Stimulated activated CD4-positive, alpha-beta T cell treated with anti-CD3 and anti-CD28 coated beads, Interleukin-4, amount 100 ng/mL, for 1 hour (primary cell): ENCODE results near the gene NGRN.

Experiments used
- DNase-seq: peaks from one replicate; pipeline ENCODE4 v3.0.0-alpha.2; 2020

NGRN gene, protein sequence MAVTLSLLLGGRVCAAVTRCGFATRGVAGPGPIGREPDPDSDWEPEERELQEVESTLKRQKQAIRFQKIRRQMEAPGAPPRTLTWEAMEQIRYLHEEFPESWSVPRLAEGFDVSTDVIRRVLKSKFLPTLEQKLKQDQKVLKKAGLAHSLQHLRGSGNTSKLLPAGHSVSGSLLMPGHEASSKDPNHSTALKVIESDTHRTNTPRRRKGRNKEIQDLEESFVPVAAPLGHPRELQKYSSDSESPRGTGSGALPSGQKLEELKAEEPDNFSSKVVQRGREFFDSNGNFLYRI

DNA sequence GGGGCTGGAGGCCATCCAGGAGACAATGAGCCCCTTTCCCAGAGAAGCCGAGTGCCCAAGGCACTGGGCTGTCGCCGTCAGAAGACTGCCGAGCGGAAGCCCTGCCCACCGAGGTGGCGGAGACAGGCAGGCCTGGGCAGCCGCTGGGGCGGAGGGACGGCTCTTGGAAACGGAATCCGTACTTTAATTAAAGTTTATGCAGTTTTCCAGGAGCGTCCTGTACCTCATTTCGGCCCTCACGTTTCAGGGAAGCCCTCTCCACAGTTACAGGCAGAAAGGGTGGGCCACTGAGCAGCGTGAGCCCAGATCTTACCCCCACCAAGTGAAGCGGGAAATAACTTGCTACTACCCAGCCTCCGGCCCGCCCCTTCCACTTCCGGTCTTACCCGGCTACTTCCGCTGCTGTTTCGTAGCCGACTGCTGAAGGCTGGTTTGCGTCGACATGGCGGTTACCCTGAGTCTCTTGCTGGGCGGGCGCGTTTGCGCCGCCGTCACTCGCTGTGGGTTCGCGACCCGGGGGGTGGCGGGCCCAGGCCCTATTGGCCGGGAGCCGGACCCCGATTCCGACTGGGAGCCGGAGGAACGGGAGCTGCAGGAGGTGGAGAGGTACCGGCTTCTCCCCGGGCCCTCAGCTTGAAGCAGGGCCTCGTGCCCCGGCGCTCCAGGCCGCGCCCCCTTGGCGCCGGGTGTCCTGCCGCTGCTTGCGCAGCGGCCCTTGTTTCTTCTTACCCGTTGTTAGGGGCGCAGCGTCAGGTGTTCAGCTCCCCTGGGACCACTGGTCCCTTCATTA, at the start of gene NGRN:
TSS of gene NGRN (plus strand) at position 402 of the 790 bp plus-strand sequence. CDS start at position 443, 41 bp downstream.
- DNase-seq = peak; percentile 91

DNA sequence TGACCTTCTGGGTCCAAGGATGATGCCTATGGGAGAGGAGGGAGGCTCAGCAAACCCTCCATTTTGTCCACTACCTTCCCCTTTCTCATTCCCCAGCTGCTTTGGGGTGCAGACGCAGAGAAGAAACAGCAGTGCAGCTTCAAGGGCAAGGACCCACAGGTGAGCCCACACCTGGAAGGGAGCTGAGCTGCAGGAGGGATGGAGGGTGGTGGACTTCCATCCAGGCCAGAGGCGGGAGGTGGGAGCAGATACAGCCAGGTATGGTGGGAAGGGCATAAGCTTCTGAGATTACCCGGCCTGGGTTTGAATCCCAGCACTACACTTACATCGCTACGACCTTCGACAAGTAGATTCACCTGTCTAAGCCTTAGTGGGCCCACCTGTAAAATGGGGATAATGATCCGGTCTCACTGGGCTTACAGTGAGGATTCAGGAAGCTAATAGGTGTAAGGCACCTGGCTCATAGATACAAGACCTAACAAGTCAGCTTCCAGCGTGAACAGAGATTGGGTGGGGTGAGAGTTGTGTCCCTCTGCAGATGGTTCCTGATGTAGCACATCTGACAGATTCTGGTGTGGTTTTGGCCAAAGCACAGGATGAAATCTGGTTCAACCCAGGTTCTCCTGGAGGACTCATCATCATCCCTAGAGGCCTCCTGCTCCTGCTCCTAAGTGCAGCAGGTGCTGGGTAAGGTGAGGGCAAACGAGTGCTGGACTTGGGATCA, 47.6 kb upstream of the NGRN start:
- DNase-seq = no peak

DNA sequence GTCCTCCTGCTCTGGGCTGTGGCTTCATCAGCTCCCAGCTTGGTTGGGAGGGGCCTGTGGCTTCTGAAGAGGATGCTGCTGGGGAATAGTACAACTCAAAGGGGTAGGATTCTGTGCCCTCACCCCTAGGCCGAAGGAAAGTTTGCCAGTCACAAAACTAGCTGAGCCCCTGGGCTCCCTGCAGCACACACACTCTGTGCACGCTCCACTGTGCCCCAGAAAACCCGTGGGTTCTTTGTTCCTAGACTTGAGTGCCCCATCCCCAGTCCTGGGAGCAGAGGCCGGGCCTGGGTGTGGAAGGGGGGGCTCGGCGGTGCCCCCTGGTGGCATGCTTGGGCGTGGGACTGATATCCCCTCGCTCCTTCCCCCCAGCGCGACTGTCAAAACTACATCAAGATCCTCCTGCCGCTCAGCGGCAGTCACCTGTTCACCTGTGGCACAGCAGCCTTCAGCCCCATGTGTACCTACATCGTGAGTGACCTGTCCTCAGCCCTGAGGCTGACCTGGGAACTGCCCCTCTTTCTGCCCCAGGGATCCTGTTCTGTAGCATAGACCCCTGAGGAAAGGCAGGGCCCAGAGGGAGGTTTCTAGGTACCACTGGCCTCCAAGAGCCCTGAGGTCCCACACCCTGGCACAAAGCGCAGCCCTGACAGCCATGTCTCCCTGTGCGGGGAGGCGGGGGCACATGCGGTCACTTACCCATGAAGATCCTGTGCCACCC, 45.9 kb upstream of the NGRN start:
- DNase-seq = peak; percentile 65

DNA sequence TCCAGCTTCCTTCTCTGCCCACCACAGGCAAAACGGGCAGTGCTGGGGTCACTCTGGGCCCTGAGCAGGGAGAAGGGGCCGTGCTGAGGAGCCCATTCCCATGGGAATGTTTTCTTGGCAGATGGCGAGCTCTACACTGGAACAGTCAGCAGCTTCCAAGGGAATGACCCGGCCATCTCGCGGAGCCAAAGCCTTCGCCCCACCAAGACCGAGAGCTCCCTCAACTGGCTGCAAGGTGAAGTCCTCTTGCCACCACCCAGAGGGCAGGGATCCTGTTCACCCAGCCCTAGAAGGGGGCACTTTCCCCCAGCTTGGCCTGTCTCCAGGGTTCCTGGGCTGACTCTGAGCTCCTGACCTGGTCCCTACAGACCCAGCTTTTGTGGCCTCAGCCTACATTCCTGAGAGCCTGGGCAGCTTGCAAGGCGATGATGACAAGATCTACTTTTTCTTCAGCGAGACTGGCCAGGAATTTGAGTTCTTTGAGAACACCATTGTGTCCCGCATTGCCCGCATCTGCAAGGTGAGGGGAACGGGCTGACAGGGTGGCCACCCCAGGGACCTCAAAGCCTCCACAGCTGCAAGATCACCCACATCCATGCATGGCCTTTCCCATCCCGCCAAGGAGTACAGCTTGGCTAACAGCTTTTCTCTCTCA, 44.1 kb upstream of the NGRN start:
- DNase-seq = no peak

DNA sequence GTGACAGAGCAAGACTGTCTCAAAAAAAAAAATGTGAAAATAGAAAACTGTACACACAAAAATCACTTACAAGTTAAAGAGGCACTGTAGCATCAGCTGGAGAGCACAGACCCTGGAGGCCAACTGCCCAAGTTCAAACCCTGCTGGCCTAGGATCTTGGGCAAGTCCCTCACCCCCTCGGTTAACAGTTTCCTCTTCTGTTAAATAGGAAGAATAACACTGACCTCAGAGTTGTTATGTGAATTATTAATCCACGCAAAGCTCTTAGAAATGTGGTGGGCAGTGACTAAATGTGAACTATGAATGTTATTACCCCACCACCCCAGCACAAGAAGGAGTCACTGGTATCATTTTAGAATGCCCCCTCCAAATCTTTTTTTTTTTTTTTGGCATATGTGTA, 42.9 kb upstream of the NGRN start:
- no peak for DNase-seq

DNA sequence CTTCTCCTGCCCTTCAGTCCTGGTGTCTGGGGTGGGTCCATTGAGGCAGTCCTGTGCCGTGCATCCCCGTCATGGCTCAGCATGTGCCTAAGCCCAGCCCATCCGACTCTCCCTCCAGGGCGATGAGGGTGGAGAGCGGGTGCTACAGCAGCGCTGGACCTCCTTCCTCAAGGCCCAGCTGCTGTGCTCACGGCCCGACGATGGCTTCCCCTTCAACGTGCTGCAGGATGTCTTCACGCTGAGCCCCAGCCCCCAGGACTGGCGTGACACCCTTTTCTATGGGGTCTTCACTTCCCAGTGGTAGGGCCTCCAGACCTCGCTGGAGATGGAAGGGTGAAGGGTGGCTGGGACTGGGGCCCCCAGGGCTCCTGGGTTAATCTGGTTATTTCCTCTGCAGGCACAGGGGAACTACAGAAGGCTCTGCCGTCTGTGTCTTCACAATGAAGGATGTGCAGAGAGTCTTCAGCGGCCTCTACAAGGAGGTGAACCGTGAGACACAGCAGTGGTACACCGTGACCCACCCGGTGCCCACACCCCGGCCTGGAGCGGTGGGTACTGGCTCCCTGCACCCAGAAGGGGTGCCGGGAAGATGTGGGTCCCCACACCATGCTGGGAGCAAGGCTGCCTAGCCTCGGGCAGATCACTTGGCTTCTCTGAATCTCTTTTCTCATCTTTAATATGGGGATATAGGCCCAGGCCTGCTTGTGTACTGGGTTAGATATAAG, 41.9 kb upstream of the NGRN start:
- DNase-seq = no peak

DNA sequence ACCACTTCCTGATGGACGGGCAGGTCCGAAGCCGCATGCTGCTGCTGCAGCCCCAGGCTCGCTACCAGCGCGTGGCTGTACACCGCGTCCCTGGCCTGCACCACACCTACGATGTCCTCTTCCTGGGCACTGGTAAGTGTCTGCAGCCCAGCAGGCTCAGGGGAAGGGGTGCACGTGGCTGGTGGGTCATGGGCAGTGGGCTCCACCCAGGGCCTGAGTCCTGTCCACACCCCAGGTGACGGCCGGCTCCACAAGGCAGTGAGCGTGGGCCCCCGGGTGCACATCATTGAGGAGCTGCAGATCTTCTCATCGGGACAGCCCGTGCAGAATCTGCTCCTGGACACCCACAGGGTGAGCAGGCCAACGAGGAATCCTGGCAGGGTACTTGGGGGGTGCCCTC, 40.4 kb upstream of the NGRN start:
- no peak for DNase-seq

DNA sequence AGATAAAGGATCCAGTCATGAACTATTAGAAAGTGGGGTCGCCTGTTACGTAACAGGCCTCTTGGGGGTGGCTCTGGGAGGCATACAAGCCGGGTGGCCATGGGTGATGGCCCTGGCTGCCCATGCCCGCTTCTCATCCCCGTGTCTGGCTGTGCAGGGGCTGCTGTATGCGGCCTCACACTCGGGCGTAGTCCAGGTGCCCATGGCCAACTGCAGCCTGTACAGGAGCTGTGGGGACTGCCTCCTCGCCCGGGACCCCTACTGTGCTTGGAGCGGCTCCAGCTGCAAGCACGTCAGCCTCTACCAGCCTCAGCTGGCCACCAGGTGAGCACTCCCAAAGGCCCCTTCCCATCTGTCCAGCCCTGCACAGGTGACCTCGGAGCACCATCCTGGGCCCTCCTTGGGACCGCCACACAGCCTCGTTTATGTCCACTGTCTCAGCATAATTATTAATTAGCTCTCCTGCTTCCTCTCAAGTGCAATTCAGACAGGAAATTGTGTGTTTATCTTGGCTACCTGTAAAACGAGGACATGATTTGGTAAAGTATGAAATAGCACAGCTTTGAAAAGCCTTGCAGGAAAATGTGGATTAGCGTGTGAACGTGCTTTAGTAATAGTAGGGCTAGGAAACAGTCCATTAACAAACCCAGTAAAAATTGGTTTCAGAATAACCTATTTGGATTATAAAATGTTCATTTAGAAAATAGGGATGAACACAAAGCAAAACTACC, 39.8 kb upstream of the NGRN start:
- DNase-seq = no peak

DNA sequence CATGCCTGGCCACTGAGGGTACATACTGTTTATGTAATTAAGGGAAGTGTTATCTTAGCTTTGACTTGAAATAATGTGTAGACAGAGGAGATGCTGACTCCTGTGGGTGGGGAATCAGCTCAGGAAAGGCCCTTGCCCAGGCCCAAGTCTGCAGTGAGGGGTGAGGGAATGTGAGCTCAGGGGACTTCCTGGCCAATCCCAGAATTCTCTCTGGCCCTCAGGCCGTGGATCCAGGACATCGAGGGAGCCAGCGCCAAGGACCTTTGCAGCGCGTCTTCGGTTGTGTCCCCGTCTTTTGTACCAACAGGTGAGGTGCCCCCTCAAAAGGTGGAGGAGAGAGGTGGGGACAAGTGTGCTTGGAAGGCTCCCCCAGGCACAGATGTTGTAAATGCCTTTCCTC, 38.1 kb upstream of the NGRN start:
- DNase-seq = no peak

DNA sequence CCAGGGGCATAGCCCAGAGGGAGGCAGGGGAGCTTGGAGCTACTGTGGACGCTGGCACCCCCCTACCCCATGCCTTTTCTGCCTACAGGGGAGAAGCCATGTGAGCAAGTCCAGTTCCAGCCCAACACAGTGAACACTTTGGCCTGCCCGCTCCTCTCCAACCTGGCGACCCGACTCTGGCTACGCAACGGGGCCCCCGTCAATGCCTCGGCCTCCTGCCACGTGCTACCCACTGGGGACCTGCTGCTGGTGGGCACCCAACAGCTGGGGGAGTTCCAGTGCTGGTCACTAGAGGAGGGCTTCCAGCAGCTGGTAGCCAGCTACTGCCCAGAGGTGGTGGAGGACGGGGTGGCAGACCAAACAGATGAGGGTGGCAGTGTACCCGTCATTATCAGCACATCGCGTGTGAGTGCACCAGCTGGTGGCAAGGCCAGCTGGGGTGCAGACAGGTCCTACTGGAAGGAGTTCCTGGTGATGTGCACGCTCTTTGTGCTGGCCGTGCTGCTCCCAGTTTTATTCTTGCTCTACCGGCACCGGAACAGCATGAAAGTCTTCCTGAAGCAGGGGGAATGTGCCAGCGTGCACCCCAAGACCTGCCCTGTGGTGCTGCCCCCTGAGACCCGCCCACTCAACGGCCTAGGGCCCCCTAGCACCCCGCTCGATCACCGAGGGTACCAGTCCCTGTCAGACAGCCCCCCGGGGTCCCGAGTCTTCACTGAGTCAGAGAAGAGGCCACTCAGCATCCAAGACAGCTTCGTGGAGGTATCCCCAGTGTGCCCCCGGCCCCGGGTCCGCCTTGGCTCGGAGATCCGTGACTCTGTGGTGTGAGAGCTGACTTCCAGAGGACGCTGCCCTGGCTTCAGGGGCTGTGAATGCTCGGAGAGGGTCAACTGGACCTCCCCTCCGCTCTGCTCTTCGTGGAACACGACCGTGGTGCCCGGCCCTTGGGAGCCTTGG, 37.4 kb upstream of the NGRN start:
- DNase-seq = no peak

DNA sequence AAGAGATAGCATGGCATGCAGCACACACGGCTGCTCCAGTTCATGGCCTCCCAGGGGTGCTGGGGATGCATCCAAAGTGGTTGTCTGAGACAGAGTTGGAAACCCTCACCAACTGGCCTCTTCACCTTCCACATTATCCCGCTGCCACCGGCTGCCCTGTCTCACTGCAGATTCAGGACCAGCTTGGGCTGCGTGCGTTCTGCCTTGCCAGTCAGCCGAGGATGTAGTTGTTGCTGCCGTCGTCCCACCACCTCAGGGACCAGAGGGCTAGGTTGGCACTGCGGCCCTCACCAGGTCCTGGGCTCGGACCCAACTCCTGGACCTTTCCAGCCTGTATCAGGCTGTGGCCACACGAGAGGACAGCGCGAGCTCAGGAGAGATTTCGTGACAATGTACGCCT, 36.5 kb upstream of the NGRN start:
- DNase-seq = no peak

DNA sequence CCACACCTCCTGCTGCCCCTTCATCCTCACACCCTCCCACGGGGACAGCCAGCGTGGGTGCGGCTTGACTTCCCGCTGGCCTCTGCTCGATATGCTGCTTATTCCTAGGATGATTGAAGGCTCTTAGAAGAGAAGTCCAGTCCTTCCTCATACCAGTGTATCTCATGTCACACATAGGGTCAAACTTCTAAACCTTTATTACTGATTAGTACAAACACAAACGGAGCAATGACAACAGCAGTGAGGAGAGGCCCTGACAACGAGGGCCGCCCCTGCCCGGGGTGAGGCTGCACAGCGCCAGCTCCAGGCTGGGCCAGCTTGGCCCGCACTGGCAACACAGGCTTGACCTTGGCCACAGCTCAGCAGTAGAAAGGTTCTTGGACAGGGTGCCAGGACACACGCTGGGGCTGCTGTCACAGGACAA, 35.4 kb upstream of the NGRN start:
- DNase-seq = no peak

DNA sequence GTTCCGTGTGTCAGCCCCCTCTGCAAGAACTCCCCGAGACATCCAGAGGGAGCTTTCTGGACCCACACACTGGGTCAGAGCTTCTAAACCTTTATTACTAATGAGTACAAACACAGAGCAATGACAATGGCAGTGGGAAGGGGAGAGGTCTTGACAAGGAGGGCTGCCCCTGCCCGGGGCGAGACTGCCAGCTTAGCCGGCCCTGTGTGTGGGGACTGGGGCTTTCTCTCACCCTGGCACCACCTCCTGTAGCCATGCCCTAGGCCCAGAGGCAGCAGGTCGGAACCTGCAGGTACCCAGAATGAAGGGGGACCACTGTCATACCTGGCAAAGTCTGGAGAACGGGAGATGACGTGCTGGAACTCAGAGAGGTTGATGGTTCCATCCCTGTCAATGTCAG, 34.9 kb upstream of the NGRN start:
- DNase-seq = no peak

DNA sequence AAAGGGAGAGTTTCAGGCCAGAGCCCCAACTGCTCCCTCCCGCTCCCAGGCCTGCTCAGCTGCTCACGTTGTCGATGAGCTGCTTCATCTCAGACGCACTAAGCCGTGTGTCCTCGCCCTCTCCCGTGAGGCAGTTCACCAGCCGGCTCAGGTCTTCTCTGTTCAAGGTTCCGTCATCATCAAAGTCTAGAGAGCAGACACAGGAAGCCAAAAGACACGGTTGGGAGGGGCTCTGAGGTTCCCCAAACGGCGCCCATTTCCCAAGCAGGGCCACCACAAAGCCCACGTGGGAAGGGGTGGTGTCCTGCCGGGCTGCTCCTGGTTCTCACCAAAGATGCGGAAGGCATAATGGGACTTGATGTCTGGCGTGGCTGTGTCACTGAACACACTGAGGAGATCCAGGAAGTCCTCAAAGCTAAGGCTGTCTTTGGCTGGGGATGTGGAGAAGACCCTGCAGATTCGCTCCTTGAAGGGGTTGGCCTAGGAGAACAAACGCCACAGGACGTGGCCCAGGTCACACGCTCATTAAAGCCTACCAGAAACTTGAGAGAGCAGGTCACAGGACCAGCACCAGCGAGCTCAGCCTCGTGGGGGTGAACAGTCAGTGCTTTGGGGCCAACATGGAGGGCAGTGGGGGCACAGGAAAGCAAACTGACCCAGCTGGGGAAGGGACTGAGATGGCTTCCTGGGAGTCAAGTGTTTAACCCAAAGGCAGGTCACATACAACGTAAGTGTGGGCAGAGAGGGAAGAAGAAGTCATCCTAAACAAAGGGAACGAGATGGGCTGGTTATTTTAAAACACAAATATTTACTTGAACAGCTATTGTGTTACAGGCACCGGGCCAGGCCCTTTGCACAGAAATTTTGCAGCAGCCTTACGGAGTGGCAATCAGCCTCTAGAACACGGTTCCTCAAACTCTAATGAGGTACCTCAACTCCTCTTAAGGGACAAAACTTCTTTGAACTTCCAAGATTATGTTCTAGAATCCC, 34.1 kb upstream of the NGRN start:
- peak; percentile 63 for DNase-seq

DNA sequence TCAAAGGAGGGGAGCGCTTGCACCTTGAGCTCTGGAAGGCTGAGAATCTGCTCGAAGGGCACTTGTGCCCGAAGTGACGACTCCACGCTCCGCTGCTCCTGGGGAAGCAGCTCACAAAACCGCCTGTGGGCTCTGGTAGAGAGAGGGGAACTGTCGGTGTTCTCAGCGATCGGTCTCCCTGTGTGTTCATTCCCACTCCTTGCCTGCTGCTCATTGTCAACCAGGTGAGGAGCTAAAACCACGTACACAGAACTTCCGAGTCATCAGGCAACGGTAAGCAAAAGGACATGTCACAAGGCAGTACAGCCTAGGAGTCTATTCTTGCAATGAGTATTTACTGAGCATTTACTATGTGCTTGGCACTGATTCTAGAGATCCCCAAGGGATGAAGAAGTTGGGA, 33.3 kb upstream of the NGRN start:
- no peak for DNase-seq

DNA sequence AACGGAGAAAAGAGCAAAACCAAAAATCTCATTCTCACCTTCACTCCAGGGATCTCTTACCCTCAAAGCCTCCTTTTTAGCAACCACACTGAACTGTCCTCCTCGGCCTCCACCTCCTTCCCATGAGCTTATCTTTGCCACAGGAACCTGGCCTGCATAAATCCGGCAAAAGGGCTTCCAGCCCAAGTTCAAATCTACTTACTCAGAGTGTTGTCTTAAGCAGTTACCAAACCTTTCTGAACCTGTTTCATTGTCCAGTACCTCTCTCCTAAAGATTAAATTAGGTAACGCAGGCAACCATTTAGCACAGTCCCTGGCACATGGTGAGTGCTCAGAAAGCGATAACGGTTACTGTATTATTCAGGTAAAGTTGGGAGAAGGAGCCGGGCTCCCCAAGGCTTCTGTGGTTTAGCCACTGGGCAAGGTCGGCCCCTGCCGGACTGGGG, 32.5 kb upstream of the NGRN start:
- no peak for DNase-seq

DNA sequence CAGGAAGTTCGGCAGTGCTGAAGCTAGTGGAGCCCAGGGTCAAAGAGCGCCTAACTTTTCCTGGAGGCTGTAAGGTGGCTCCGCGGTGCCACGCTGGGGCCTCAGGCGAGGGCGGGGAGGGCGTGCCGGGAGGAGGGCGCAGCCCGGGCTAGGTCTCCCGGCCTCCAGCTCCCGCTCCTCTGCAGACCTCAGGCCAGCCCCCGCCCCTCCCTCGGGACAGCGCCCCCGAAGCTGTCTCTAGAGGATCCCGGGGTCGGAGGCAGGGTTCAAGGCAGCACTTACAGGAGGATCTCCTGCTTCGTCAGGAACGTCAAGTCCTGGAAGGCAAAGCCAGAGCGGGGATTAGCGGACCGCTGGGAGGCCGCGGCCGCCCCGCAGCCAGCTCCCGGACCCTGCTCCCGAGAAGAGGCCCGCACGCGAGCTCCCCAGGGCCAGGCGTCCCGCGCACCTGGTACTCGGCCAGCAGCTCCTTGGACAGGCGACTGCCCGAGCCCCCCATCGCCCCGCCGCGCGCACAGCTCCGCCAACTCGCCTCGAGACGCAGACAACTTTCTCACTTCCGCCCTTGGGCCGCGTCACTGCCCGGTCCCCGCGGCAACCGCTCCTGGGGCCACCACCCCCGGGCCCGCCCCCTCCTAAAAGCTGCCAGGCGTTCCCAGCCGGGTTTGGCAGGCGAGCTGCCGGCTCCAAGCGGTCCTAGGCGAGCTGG, 31.9 kb upstream of the NGRN start, which contains the start of gene CIB1:
TSS of gene CIB1 (minus strand) at position 555 of the 709 bp plus-strand sequence. CDS start at position 499, 56 bp downstream.
- peak; percentile 95 for DNase-seq
